Peyer's patch (tissue), 4 donors: ENCODE data around the gene COL17A1. TPM values are rescaled to one million over a fixed set of nuclear protein-coding genes. Genes with fewer than 3 reads are reported as not detected.

Source experiments
- DNase-seq, 3 donors: peaks; one replicate each; pipeline ENCODE4 v3.0.0-alpha.2; 2017 to 2019
- H3K27ac ChIP-seq, 4 donors: fragments of 200-600 bp; sonication (generic); one replicate each; pipeline ENCODE4 v1.5.1; 2016 to 2019
- H3K27me3 ChIP-seq, 2 donors: fragments of 200-600 bp; sonication (generic); one replicate each; pipeline ENCODE4 v1.5.1; 2019
- H3K36me3 ChIP-seq, 3 donors: fragments of 200-600 bp; sonication (generic); one replicate each; pipeline ENCODE4 v1.5.1; 2016 to 2019
- H3K4me1 ChIP-seq, 4 donors: fragments of 200-600 bp; sonication (generic); one replicate each; pipeline ENCODE4 v1.5.1; 2016 to 2019
- H3K4me3 ChIP-seq, 4 donors: fragments of 200-600 bp; sonication (generic); 1 replicate in 3 of 4; 2 replicates in 1 of 4; pipeline ENCODE4 v1.5.1; 2016 to 2019; ENCODE audit warnings: mild to moderate bottlenecking in 1 of 4
- H3K9me3 ChIP-seq, 4 donors: fragments of 200-600 bp; sonication (generic); one replicate each; pipeline ENCODE4 v1.5.1; 2016 to 2019; ENCODE audit warnings: mild to moderate bottlenecking in 1 of 4
- CTCF ChIP-seq, 6 experiments: fragments of 450-650 bp in 4 of 6; fragments of 200-600 bp in 2 of 6; sonication (generic) in 1 of 6; IDR thresholded peaks; one replicate each; pipeline ENCODE4 v1.5.1; 2017 to 2019; ENCODE audit warnings: antibody characterized with exemption in 6 of 6, mild to moderate bottlenecking in 3 of 6, moderate library complexity in 1 of 6
- POLR2A ChIP-seq, 2 donors: fragments of 450-650 bp; IDR thresholded peaks; one replicate each; pipeline ENCODE4 v1.5.1; 2017; ENCODE audit warnings: antibody characterized with exemption in 2 of 2, mild to moderate bottlenecking in 2 of 2, moderate library complexity in 2 of 2
- total RNA-seq, 4 donors: library from RNA; depleted of rRNA; stranded (reverse); fragments of >200 nt; gene quantifications; one replicate each; pipeline ENCODE4 v1.1.0, GENCODE V29; 2016

COL17A1 gene
- total RNA-seq, 4 donors from 2014 or later, result 4.1 to 240 (median 97.1) TPM

GRCh38 chr10:104033401-104033930 lies 52.2 kb downstream of the COL17A1 start:
- TF ChIP-seq POLR2A (IDR thresholded peaks at IDR 0.05), result no peak
- TF ChIP-seq CTCF (IDR thresholded peaks at IDR 0.05), result no peak
- Histone ChIP-seq H3K4me1 (no peaks in the 10 kb centered on the region), H3K9me3 (no peaks in the 10 kb centered on the region), H3K36me3 (peaks cover 0 to 33% (median 0%) of the 10 kb centered on the region in 3 donors), H3K4me3 (no peak overlapping the region), H3K27me3 (no peaks in the 10 kb centered on the region), H3K27ac (no peak overlapping the region)
- DNase-seq, result no peak

GRCh38 chr10:104032144-104032775 lies 53.4 kb downstream of the COL17A1 start:
- H3K27me3 ChIP-seq, result no peaks in the 10 kb centered on the region
- H3K9me3 ChIP-seq, result no peaks in the 10 kb centered on the region
- H3K4me1 ChIP-seq, result no peaks in the 10 kb centered on the region
- no peak overlapping the region for H3K27ac ChIP-seq
- H3K4me3 ChIP-seq, result no peak overlapping the region
- TF ChIP-seq POLR2A (IDR thresholded peaks at IDR 0.05) (no peak), CTCF (IDR thresholded peaks at IDR 0.05) (no peak)
- no peak for DNase-seq
- H3K36me3 ChIP-seq, result peaks cover 0 to 37% (median 0%) of the 10 kb centered on the region in 3 donors

- Histone ChIP-seq H3K4me1 (no peaks in the 10 kb centered on the region), H3K36me3 (peaks cover 0 to 36% (median 0%) of the 10 kb centered on the region in 3 donors), H3K4me3 (no peak overlapping the region), H3K9me3 (no peaks in the 10 kb centered on the region), H3K27me3 (no peaks in the 10 kb centered on the region), H3K27ac (no peak overlapping the region)
- no peak for DNase-seq
- no peak for TF ChIP-seq CTCF (IDR thresholded peaks at IDR 0.05)
- TF ChIP-seq POLR2A (IDR thresholded peaks at IDR 0.05), result no peak
Measured at GRCh38 chr10:104031631-104032030, 54.0 kb downstream of the COL17A1 start.

GRCh38 chr10:104029521-104029860 lies 56.2 kb downstream of the COL17A1 start:
- Histone ChIP-seq H3K4me1 (no peaks in the 10 kb centered on the region), H3K9me3 (no peaks in the 10 kb centered on the region), H3K4me3 (no peak overlapping the region), H3K27me3 (no peaks in the 10 kb centered on the region), H3K36me3 (peaks cover 0 to 43% (median 0%) of the 10 kb centered on the region in 3 donors), H3K27ac (no peak overlapping the region)
- TF ChIP-seq CTCF (IDR thresholded peaks at IDR 0.05) (no peak), POLR2A (IDR thresholded peaks at IDR 0.05) (no peak)
- DNase-seq, result no peak

- Histone ChIP-seq H3K4me3 (no peak overlapping the region), H3K9me3 (no peaks in the 10 kb centered on the region), H3K4me1 (no peaks in the 10 kb centered on the region), H3K36me3 (peaks cover 0 to 48% (median 0%) of the 10 kb centered on the region in 3 donors), H3K27me3 (no peaks in the 10 kb centered on the region), H3K27ac (no peak overlapping the region)
- no peak for TF ChIP-seq POLR2A (IDR thresholded peaks at IDR 0.05)
- no peak for TF ChIP-seq CTCF (IDR thresholded peaks at IDR 0.05)
- DNase-seq, result no peak
Measured at GRCh38 chr10:104028823-104029520, 56.7 kb downstream of the COL17A1 start.
